T follicular helper cell (primary cell): ENCODE data around the gene ANAPC7.
"Not testable (repeated sequence)": the region's sequence is repeated elsewhere in the genome, so short reads cannot be mapped to it uniquely, and the experiment has no call there.

Source experiments
- DNase-seq: peaks from one replicate; pipeline ENCODE4 v3.0.0-alpha.2; 2020; ENCODE audit warnings: low read depth

The ANAPC7 gene

DNA sequence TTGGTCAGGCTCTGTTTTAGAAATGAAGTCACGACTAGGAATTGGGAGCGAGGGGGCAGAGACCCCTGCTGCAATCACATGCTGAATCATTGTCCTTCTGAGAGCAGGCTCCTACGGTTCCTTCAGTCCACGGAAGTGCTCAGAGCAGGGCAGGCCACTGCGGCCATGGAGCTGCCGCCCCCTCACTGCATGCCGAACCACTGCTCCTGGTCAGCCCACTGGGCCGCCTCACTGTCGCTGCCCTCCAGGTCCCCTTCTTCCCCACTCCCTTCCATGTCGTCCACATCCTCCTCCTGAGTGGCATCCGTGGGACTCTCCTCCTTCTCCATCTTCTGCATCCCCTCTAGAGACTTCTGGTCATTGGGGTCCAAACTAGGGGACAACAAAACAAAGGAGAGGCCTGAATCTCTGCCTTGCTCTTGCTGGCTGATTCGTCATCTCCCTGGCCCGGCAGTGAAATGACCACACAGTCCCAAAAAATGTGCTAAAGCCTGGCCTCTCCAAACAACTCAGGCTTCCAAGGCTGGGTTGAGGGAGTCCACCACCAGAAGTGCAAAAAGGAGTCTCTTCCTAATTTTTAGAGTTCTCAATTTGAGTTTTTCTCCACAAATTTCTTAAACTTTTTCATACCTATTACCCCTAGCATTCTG, 29.4 kb downstream of the ANAPC7 start:
- no peak for DNase-seq

DNA sequence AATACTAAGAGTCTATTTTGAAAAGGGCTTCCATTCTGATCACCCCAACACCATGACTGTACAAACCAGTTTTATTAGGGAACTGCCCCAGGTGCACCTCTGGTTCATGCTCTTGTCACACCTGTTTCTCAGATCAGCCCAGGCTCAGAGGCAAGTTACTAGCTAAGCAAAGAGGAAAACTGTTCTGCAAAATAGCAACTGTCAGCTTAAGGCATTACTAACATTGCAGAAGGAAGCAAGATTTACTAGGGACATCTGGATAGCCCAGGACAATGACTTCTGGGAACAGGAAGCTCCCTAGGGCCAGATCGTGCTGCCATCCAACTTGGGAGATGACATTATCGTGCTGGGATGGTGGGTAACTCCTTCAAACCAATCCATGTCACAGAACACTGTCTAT, 30.1 kb downstream of the ANAPC7 start:
- no peak for DNase-seq

DNA sequence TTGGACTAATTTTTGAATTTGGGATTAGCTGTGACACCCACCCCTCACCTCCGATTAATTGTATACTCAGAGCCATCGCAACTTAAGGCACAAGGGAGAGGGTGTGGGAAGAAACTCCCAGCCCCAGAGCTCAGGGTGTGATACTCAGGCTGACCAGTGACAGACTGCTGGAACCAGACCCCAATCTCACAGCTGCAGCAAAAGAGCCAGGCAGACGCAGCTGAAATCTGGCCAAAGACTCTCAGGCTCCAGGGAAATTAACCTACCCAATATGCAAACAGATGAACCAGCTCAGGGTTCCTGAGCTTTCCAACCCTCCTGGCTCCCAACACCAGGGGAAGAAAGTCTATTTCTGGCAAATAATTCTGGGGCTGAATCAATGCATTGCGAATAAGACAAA, 30.5 kb downstream of the ANAPC7 start:
- no peak for DNase-seq

DNA sequence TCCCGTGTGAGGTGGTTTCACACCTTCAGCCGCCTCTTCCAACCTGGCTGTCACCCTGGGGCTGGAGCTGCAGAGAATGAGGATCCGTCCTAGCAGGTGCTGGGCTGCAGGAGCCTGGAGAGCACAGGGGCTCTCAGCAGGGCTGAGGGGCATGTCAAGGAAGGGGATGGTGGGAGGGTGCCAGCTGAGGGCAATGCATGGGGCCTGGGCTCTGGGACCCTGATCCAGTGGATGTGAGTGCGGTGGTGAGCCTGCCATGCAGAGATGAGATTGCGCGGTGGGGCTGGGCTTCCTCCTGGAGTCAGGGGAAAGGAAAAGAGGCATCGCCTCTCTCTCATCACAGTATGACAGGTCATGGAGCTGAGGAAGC, 31.5 kb downstream of the ANAPC7 start:
- DNase-seq = no peak

DNA sequence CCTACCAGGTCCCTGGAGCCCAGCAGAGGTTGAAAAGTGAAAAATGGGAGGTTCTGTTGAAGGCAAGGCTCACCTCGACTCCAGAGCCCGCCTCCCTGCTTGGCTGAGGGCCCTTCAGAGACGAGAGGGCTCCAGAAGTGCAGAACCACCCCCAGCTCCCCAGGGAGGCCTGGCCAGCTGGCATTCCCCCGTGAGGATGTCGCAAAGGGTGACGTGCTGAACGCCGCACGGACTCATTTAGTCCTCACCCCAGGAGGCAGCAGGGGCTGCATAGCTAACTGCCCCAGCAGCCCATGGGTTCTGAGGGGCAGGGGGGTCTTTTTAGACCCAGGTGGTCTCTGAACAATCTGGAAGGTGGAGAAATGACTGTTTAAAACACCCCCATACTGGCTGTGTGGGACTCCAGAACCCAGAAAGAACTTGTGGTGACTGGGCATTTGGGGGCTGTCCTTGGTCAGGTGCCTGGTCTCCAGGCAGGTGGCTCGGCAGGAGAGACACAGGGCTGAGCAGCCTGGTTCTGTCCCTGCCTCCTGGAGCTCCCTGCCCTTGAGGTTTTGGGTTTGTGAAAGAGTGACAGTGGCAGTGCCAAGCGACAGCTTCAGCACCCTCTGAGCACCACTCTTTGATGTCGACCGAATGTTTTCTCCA, 32.0 kb downstream of the ANAPC7 start:
- no peak for DNase-seq

DNA sequence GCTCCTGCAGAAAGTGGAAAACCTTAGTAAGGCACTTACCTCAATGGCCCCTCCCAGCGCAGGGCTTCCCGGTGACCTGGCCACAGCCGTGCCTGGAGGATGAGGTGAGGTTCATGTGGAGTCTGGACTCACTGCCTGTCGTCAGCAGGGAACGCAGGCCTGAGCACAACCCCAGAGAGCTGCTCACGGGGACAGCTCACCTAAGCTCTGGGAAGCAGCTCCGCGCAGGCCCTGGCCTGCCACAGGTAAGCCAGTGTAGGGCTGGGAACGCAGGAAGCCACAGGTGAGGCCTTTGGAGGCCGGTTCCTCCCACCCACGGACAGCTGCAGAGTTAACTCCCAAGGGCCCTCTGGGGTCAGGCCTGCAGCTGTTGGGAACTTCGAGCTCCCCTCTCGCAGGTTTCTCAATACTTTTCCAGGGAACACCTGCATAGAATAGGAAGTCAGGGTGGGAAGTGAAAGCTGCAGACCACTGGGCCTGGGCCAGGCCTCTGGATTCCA, 32.7 kb downstream of the ANAPC7 start:
- DNase-seq = no peak

DNA sequence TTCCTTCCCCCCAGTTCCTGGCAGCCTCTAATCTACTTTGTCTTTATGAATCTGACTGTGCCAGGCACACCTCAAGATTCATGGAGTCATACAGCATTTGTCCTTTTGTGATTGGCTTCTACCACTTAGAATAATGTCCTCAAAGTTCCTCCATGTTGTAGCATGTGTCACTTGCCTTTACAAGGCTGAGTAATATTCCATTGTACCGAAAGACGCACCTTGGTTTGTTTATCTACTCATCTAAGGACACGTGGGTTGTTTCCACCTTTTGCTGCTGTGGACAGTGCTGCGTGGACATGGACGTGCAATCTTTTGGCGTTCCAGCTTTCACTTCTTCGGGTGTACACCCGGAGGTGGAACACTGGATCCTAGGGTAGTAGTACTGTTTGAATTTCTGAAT, 33.5 kb downstream of the ANAPC7 start:
- DNase-seq = no peak

DNA sequence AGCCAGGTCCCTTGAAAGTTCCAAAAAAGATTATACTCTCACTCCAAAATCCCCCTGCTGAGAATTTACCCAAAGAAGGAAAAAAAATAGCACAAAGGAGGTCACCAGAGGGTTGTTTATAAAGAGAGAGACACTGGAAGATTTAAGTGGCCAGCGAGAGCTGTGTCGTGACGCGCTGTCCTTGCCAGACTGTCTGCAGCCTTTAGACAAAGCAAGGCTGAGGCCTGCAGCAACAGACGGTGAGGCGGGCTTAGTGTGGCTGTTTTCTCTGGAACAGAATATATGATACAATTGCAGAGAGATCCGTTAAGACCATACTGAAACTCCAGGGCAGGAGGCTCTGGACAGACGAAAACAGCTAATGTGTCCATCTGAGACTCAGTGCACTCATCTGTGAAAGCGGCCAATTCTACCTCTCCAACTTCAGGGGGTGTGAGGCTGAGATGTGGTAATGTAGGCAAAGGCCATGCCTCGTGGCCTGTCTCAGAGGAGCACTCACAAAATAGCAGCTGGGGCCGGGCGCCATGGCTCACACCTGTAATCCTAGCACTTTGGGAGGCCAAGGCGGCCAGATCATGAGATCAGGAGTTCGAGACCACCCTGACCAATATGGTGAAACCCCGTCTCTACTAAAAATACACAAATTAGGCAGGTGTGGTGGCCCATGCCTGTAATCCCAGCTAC, 36.2 kb downstream of the ANAPC7 start:
- DNase-seq = no peak

DNA sequence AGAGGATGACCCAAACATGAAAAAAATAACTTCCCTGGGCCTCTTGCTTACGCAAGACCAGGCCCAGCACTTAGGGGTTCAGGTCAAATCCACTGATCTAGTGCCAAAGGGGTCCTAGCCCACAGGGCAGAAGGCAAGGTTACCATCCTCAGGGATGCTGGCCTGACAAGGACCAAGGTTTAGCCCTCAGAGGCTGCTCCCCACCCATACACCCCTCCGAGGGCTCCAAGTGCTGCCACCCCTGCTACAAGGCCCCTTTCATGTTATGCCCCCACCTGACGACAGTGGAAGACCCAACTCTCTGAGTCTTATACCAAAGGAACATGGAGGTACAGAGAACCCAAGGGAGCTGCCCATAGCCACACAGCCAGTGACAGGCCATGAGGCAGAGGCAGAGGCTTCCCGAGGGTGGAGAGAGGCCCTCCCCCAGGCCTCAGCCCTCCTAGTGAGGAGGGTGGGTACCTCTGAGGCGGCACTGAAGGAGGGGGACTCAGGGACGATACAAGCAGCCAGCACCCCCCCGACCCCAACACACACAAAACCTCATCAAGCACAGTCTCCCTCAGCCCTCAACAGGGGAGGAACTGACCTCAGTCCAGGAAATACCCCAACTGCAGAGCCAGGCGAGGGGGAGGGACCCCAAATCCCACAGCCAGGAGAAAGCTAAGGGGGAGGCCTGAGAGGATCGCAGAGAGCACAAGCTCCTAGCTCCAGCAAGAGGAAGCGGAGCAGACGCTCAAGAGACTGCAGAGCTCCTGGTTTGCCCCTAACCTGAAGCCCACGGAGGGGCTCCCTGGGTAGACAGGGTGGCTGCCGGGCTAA, 37.0 kb downstream of the ANAPC7 start:
- DNase-seq = no peak

DNA sequence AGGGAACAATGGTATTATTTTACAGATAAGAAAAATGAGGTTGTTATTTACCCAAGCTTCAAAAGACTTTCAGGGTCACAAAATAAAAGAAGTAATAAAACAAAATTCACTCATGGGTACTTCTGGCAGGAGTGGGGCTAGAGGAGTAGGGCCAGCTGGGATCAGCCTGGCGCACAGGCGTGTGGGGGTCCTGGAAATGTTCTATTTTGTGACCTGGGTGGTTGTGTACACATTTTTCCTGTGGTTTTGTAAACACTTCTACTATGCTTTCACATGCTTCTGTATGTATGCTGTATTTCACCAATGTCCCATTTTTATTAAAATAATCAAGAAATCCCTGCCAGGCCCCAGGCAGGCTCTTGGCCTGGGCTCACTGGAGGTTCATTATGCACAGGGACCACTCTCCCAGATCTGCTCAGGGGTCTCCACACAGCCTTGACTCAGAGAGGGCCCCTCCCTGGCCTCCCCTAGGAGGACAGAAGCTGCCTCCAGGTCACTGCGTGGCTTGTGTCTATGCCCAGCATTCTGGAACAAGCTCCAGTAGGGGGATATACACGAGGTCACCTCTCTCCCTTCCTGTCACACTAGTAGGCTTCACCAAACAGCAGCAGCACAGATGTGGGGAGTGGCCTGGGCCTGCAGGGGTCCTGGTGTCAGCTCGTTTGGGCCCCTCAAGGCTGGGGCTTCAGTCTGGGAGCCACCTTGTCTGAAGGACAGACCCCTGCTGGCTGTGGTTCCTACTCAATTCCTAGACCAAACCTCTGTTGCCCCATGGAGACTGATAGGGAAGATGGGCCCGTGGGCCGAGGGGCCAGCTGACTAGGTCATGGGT, 37.8 kb downstream of the ANAPC7 start:
- no peak for DNase-seq

DNA sequence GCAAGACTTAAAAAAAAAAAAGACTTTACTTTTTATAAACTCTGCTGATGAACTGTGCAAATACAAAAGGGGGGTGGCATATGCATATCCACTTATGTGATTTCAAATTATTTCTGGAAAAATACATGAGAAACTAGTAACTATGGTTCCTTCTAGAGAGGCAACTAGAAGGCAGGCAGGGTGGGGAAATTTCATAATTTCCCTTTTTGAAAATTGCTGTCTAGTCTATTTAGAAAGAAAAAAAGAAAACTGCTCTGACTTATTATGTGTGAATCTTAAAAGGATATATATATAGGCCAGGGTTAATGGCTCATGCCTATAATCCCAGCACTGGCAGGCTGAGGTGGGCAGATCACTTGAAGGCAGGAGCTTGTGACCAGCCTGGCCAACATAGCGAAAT, 42.3 kb downstream of the ANAPC7 start:
- no peak for DNase-seq

DNA sequence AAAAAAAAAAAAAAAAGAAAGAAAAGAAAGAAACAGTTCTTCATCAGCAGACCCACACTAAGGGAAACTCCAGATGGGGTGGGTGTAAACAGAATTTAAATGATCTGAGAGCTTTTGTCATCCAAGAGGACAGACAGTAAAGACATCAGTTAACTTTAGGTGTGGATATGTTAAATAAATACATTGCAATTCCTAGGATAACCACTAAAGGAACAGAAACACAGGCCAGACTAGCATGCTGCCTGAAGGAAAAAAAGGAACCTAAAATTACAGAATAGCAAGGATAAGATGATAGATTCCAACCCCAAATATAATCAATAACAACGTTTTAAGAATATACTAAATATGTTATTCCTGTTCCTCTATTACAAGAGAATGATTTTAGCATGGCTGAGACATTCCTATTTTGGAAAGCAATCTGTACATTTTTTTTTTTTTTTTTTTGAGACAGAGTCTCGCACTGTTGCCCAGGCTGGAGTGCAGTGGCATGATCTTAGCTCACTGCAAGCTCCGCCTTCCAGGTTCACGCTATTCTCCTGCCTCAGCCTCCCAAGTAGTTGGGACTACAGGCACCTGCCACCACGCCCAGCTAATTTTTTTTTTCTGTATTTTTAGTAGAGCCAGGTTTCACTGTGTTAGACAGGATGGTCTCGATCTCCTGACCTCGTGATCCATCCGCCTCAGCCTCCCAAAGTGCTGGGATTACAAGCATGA, 45.0 kb downstream of the ANAPC7 start:
- DNase-seq = not testable (repeated sequence)

DNA sequence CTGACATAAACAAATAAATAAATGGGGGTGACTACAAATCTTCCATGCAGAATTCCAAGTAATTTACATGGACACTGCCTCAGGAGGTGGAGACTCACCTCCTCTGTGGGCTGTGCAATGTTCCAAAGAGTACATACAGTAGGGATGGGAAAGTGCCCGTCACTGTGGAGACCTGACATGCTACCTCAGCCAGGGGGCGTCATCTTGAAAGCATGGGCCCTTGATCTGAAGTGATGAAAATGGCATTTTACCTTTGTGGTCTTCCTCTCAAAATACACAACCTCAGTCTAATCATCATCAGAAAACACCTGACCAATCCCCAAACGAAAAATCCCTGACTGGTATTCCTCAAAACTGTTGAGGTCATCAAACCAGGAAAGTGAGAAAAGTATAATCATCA, 48.4 kb downstream of the ANAPC7 start:
- peak; percentile 10 for DNase-seq

DNA sequence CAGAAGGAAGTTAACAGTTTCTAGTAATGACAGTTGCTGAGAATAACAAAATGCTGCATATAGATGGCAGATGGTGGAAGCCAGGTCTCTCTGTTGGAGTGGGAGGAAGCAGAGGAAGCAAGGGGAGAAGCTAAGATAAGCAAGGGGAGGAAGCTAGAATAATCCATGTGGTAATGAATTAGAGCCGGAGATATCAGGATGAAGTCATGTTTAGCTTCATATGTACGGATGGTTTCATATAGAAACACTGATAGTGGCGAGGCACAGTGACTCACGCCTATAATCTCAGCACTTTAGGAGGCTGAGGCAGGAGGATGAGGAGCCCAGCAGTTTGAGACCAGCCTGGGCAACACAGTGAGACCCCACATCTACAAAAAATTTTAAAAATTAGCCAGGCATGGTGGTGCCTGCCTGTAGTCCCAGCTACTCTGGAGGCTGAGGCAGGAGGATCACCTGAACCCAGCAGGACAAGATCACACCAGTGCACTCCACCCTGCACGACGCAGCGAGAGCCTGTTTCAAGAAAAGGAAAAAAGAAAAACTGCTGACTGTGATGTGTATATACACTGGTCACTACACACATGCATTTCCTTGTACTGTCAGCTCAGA, 49.2 kb downstream of the ANAPC7 start:
- no peak for DNase-seq

DNA sequence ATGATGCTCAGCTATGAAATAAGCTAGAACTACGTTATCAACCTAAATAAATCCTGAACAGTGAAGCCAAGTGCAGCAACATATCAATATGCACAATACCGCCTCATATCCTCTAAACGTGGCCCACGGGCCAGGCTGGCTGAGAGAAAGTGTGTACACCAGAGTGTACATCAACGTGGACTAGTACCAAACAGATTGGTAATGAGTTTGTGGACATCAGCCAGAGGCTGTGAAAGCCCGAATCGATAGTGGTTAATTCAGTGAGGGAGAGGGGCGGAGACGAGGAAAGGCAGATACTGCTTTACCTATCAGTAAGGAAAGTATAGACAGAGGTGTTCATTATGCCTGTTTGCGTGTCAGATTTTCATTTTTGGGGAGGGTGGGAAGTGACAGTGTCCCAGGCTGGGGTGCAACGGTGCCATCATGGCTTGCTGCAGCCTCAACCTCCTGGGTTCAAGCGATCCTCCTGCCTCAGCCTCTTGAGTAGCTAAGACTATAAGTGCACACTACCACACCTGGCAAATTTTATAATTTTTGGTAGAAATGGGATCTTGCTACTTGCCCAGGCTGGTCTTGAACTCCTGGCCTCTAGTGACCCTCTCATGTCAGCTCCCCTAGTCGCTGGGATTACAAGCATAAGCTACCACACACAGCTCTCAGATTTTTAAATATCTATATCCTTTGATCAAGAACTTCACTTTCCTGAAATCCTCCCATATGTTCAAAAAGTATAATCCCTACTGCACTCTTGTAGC, 50.1 kb downstream of the ANAPC7 start:
- DNase-seq = no peak

DNA sequence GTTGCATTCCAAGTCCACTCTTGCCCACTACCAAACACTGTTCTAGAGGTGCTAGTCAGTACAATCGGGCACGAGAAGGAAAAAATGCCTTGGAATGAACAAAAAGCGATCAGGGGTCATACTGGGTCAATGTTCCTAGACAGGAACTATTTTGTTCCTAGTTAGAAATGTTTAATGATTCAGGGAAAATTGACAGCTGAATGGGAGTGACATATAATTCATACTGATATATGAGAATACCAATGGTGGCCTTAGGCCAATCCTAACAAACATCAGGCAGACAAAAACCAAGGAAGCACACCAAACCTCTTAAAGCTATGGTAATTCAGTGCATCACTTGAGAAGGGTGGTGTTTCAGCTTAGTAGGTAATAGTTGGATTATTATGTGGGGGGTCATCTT, 51.1 kb downstream of the ANAPC7 start:
- no peak for DNase-seq

DNA sequence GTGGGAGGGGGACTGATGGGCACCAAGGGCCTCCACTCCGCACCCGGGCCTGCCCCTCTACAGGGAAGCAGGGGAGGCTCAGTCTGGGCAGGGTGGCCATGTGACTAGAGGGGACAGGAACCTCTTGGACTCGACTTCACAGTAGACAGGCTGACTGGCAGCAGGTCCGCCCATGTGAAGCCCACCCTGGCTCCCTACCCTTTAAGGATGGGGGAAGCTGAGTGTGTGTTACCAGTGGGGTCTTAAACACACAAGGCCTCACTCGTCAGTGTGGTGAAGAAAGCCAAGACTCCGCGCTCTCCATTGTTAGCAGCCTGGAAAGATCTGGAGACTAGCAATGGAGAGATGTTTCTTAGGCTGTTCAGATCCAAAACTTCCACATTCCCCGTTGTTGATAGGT, 52.4 kb downstream of the ANAPC7 start:
- DNase-seq = no peak

DNA sequence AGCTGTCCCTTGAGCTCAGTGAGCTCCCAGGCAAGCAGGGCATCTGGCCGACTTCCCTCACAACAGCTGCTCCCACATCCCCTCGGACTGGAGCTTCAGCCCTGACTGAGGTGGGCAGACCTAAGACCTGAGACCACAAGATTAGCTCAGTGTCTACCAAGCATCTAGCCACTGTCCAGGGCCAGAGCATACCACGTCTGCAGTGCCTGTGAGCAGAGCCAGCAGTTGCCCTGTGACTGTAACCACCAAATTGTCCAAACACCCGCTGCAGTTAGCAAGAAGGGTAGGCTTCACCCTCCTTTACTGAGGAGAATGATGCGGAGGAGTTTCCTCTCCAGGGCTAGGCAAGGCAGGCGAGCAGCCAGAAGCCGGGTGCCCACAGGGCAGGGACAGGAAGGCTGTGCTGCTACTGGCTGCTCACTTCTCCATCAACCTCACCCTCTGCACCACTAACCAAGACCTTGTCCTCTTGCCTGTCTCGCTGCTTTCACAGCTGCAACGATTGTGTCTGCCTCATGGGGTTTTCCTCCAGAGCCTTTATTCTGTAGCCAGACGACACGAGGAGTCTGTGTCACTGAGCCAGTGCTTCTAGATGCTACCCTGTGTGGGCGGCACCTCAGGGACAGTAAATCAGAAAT, 53.9 kb downstream of the ANAPC7 start:
- DNase-seq = peak; percentile 10

DNA sequence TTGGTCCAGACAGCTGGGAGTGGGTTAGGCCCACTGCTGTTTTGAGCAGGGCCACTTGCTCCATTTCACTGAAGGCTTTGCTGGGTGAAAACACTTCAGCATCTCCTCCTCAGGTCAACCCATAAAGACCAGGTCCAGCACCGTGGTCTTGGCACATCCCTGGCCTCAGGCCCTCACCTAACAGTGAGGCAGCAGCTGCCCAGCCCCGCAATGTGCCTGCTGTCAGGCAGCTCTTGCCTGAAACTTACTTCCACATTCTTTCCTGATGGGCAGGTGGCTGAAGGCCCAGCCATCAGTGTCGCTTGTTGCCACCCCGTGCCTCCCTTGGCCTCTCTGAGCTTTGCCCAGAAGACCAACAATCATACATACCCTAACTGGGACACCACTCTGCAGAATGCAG, 54.4 kb downstream of the ANAPC7 start:
- no peak for DNase-seq
